HG03469 (cell line): ENCODE measurements around the gene AADAT.
"Not testable (repeated sequence)": the region's sequence is repeated elsewhere in the genome, so short reads cannot be mapped to it uniquely, and the experiment has no call there.

Experiments used
- ATAC-seq: cut with Tn5 transposase; IDR thresholded peaks from one replicate; pipeline ENCODE4 v1.9.1; 2021; ENCODE audit warnings: mild to moderate bottlenecking, moderate library complexity, moderate number of reproducible peaks; ENCODE audit not compliant: unreplicated experiment

Gene AADAT

GRCh38 chr4:170089668-170090351, at the start of gene AADAT:
TSS of gene AADAT (minus strand) at chr4:170089956. CDS start at chr4:170089690, 266 bp downstream.
- ATAC-seq, result no peak

- peak; percentile 93 for ATAC-seq
Observed at GRCh38 chr4:170138580-170139194, 48.9 kb upstream of the AADAT start.

GRCh38 chr4:170137927-170138326, 48.2 kb upstream of the AADAT start:
- no peak for ATAC-seq

- ATAC-seq, result no peak
Observed at GRCh38 chr4:170137466-170137865, 47.7 kb upstream of the AADAT start.

GRCh38 chr4:170134821-170135220, 45.1 kb upstream of the AADAT start:
- no peak for ATAC-seq

GRCh38 chr4:170128219-170128804, 38.6 kb upstream of the AADAT start:
- ATAC-seq, result no peak

GRCh38 chr4:170127758-170128157, 38.0 kb upstream of the AADAT start:
- no peak for ATAC-seq

- no peak for ATAC-seq
Observed at GRCh38 chr4:170124406-170124805, 34.6 kb upstream of the AADAT start.

GRCh38 chr4:170122252-170122651, 32.5 kb upstream of the AADAT start:
- no peak for ATAC-seq

GRCh38 chr4:170114636-170115035, 24.9 kb upstream of the AADAT start:
- no peak for ATAC-seq

- ATAC-seq, result not testable (repeated sequence)
Observed at GRCh38 chr4:170114183-170114582, 24.4 kb upstream of the AADAT start.

GRCh38 chr4:170111546-170111945, 21.8 kb upstream of the AADAT start:
- no peak for ATAC-seq

GRCh38 chr4:170111085-170111484, 21.3 kb upstream of the AADAT start:
- ATAC-seq, result no peak

- ATAC-seq, result no peak
Observed at GRCh38 chr4:170110285-170110672, 20.5 kb upstream of the AADAT start.

GRCh38 chr4:170109586-170110284, 20.0 kb upstream of the AADAT start:
- no peak for ATAC-seq

- ATAC-seq, result no peak
Observed at GRCh38 chr4:170106900-170107299, 17.1 kb upstream of the AADAT start.

- no peak for ATAC-seq
Observed at GRCh38 chr4:170102426-170102825, 12.7 kb upstream of the AADAT start.

- ATAC-seq, result not testable (repeated sequence)
Observed at GRCh38 chr4:170098171-170098570, 8.4 kb upstream of the AADAT start.

GRCh38 chr4:170097681-170098080, 7.9 kb upstream of the AADAT start:
- no peak for ATAC-seq

GRCh38 chr4:170093973-170094535, 4.3 kb upstream of the AADAT start:
- no peak for ATAC-seq

GRCh38 chr4:170091069-170091696, 1.4 kb upstream of the AADAT start:
- ATAC-seq, result no peak
